HepG2 (cell line): ENCODE measurements around the gene DEFB124. TPM values are rescaled to one million over a fixed set of nuclear protein-coding genes. Genes with fewer than 3 reads are reported as not detected.

Source experiments
- HNRNPUL1 ChIP-seq: fragments of 200-400 bp; formaldehyde crosslinking; IDR thresholded peaks from 2 replicates; pipeline ENCODE4 v1.6.1; 2017; ENCODE audit warnings: low read depth, mild to moderate bottlenecking, low read length, moderate library complexity
- KDM3A ChIP-seq: IDR thresholded peaks from 2 replicates; pipeline ENCODE4 v1.6.1; 2018; ENCODE audit warnings: low read depth, missing compliant biosample characterization
- MBD4 ChIP-seq: IDR thresholded peaks from 2 replicates; pipeline ENCODE4 v1.6.1; 2012; ENCODE audit warnings: low read length, inconsistent platforms, borderline replicate concordance
- MTA3 ChIP-seq: sonication (generic); formaldehyde crosslinking; IDR thresholded peaks from 2 replicates; pipeline ENCODE4 v1.4.0; 2020; ENCODE audit warnings: missing genetic modification reagents
- NFE2L1 ChIP-seq: sonication (generic); formaldehyde crosslinking; IDR thresholded peaks from 2 replicates; pipeline ENCODE4 v1.4.0; 2020; ENCODE audit warnings: missing genetic modification reagents, mild to moderate bottlenecking, borderline replicate concordance
- PCBP2 ChIP-seq: fragments of 200-400 bp; formaldehyde crosslinking; optimal IDR thresholded peaks from 2 replicates; pipeline ENCODE3; 2018; ENCODE audit warnings: low read length, low read depth; ENCODE audit not compliant: poor library complexity, severe bottlenecking
- ZBTB1 ChIP-seq: sonication (generic); formaldehyde crosslinking; IDR thresholded peaks from 2 replicates; pipeline ENCODE4 v1.4.0; 2020; ENCODE audit warnings: missing genetic modification reagents, borderline replicate concordance
- ZNF205 ChIP-seq: IDR thresholded peaks from 2 replicates; pipeline ENCODE4 v1.6.1; 2018; ENCODE audit warnings: missing biosample characterization, missing genetic modification reagents
- polyA plus RNA-seq, 8 experiments: library from polyadenylated mRNA; depleted of rRNA in 3 of 8; stranded (reverse) in 7 of 8; unstranded in 1 of 8; fragments of >200 nt; fragmentation: Illumina TruSeq in 4 of 8; extraction: Trizol in 4 of 8; gene quantifications; 2 replicates each; pipeline versions ENCODE4 v1.2.1 to v1.2.3, GENCODE V29; 2011 to 2016; ENCODE audit warnings: low read depth in 4 of 8, missing spikeins in 1 of 8, mixed read lengths in 1 of 8; ENCODE audit not compliant: insufficient read depth in 1 of 8
- total RNA-seq, 5 experiments: library from RNA; depleted of rRNA; stranded (reverse); fragments of >200 nt; fragmentation: Illumina TruSeq; extraction: Trizol; gene quantifications; 2 replicates each; pipeline ENCODE4 v1.2.3, GENCODE V29; 2016; ENCODE audit warnings: low read depth in 1 of 5
- TF ChIP-seq, protein P1 (sequence below): sonication (generic); formaldehyde crosslinking; IDR thresholded peaks from 2 replicates; pipeline ENCODE4 v1.4.0; 2020; ENCODE audit warnings: missing genetic modification reagents
- TF ChIP-seq, protein P2 (sequence below): sonication (generic); formaldehyde crosslinking; IDR thresholded peaks from 2 replicates; pipeline ENCODE4 v1.5.0; 2020; ENCODE audit warnings: mild to moderate bottlenecking, low read depth, missing genetic modification reagents, borderline replicate concordance
- TF ChIP-seq, protein P3 (sequence below): sonication (generic); formaldehyde crosslinking; IDR thresholded peaks from 2 replicates; pipeline ENCODE4 v1.5.0; 2020; ENCODE audit warnings: mild to moderate bottlenecking, missing genetic modification reagents
- TF ChIP-seq, protein P4 (sequence below): fragments of 450-650 bp; IDR thresholded peaks from 2 replicates; pipeline ENCODE4 v1.6.1; 2017; ENCODE audit warnings: mild to moderate bottlenecking
- TF ChIP-seq, protein P5 (sequence below): sonication (generic); formaldehyde crosslinking; IDR thresholded peaks from 2 replicates; pipeline ENCODE4 v1.4.0; 2020; ENCODE audit warnings: missing genetic modification reagents, borderline replicate concordance

The DEFB124 gene
- total and polyA plus RNA-seq, 2 of the 13 experiments (the other 11 are each of a cell fraction or from before 2014, with no cell fraction given) = not detected

DNA sequence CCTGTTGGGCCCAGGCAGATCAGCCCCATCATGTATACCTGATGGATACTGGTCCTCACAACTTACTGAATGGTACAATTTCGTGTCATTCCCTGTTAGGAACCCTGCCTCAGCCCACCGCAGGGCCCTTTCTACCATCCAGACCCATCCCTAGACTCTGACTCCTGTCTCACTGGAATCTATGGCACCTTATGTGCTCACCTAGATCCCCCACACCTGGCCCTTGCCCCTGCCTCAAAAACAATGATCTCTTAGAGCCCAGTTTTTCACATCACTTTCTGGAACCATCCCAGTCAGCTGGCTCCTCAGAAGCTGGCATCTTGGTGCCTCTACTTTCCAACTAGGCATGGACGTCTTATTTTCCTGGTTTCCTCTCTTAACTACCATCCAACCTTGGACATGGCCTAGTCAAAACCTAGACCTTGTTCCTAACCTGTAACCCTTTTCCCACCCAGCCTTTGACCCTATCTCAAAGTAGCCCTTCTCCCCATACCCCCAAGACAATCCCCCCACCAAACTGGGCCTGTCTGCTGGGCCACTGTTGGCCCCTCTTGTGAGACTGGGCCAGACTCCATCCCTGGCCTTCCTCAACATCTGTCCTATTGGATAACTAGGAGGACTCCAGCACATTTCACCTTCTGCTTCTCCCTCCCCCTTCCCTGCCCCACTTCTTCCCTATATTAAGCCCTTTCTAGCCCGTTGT is 40.3 kb upstream of the DEFB124 start (continued):
- TF ChIP-seq, protein P1, sequence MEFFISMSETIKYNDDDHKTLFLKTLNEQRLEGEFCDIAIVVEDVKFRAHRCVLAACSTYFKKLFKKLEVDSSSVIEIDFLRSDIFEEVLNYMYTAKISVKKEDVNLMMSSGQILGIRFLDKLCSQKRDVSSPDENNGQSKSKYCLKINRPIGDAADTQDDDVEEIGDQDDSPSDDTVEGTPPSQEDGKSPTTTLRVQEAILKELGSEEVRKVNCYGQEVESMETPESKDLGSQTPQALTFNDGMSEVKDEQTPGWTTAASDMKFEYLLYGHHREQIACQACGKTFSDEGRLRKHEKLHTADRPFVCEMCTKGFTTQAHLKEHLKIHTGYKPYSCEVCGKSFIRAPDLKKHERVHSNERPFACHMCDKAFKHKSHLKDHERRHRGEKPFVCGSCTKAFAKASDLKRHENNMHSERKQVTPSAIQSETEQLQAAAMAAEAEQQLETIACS (CRISPR knock-in tag) = no peak
- TF ChIP-seq NFE2L1 (CRISPR knock-in tag) (no peak), HNRNPUL1 (no peak), MBD4 (no peak), KDM3A (CRISPR knock-in tag) (no peak), ZNF205 (CRISPR knock-in tag) (no peak), MTA3 (CRISPR knock-in tag) (no peak), PCBP2 (peak; percentile 62), ZBTB1 (no peak; the same call in 1 of the 2 replicates)
- TF ChIP-seq, protein P2, sequence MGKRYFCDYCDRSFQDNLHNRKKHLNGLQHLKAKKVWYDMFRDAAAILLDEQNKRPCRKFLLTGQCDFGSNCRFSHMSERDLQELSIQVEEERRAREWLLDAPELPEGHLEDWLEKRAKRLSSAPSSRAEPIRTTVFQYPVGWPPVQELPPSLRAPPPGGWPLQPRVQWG (CRISPR knock-in tag) = no peak
- TF ChIP-seq, protein P3, sequence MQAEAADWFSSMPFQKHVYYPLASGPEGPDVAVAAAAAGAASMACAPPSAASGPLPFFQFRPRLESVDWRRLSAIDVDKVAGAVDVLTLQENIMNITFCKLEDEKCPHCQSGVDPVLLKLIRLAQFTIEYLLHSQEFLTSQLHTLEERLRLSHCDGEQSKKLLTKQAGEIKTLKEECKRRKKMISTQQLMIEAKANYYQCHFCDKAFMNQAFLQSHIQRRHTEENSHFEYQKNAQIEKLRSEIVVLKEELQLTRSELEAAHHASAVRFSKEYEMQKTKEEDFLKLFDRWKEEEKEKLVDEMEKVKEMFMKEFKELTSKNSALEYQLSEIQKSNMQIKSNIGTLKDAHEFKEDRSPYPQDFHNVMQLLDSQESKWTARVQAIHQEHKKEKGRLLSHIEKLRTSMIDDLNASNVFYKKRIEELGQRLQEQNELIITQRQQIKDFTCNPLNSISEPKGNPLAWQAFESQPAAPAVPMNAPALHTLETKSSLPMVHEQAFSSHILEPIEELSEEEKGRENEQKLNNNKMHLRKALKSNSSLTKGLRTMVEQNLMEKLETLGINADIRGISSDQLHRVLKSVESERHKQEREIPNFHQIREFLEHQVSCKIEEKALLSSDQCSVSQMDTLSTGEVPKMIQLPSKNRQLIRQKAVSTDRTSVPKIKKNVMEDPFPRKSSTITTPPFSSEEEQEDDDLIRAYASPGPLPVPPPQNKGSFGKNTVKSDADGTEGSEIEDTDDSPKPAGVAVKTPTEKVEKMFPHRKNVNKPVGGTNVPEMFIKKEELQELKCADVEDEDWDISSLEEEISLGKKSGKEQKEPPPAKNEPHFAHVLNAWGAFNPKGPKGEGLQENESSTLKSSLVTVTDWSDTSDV (CRISPR knock-in tag) = 0 out of 2 replicates have a peak, but pooled peaks have one; percentile 24
- TF ChIP-seq, protein P4, sequence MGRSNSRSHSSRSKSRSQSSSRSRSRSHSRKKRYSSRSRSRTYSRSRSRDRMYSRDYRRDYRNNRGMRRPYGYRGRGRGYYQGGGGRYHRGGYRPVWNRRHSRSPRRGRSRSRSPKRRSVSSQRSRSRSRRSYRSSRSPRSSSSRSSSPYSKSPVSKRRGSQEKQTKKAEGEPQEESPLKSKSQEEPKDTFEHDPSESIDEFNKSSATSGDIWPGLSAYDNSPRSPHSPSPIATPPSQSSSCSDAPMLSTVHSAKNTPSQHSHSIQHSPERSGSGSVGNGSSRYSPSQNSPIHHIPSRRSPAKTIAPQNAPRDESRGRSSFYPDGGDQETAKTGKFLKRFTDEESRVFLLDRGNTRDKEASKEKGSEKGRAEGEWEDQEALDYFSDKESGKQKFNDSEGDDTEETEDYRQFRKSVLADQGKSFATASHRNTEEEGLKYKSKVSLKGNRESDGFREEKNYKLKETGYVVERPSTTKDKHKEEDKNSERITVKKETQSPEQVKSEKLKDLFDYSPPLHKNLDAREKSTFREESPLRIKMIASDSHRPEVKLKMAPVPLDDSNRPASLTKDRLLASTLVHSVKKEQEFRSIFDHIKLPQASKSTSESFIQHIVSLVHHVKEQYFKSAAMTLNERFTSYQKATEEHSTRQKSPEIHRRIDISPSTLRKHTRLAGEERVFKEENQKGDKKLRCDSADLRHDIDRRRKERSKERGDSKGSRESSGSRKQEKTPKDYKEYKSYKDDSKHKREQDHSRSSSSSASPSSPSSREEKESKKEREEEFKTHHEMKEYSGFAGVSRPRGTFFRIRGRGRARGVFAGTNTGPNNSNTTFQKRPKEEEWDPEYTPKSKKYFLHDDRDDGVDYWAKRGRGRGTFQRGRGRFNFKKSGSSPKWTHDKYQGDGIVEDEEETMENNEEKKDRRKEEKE = no peak
- TF ChIP-seq, protein P5, sequence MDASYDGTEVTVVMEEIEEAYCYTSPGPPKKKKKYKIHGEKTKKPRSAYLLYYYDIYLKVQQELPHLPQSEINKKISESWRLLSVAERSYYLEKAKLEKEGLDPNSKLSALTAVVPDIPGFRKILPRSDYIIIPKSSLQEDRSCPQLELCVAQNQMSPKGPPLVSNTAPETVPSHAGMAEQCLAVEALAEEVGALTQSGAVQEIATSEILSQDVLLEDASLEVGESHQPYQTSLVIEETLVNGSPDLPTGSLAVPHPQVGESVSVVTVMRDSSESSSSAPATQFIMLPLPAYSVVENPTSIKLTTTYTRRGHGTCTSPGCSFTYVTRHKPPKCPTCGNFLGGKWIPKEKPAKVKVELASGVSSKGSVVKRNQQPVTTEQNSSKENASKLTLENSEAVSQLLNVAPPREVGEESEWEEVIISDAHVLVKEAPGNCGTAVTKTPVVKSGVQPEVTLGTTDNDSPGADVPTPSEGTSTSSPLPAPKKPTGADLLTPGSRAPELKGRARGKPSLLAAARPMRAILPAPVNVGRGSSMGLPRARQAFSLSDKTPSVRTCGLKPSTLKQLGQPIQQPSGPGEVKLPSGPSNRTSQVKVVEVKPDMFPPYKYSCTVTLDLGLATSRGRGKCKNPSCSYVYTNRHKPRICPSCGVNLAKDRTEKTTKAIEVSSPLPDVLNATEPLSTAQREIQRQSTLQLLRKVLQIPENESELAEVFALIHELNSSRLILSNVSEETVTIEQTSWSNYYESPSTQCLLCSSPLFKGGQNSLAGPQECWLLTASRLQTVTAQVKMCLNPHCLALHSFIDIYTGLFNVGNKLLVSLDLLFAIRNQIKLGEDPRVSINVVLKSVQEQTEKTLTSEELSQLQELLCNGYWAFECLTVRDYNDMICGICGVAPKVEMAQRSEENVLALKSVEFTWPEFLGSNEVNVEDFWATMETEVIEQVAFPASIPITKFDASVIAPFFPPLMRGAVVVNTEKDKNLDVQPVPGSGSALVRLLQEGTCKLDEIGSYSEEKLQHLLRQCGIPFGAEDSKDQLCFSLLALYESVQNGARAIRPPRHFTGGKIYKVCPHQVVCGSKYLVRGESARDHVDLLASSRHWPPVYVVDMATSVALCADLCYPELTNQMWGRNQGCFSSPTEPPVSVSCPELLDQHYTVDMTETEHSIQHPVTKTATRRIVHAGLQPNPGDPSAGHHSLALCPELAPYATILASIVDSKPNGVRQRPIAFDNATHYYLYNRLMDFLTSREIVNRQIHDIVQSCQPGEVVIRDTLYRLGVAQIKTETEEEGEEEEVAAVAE (CRISPR knock-in tag) = no peak
